Subcutaneous adipose tissue (tissue), 4 donors: ENCODE measurements around the gene PATE3. TPM values are rescaled to one million over a fixed set of nuclear protein-coding genes. Genes with fewer than 3 reads are reported as not detected.

ENCODE experiments used
- CTCF ChIP-seq: fragments of 450-650 bp; IDR thresholded peaks from one replicate; pipeline ENCODE4 v1.5.1; 2016; ENCODE audit warnings: low read depth, mild to moderate bottlenecking, control low read depth, antibody characterized with exemption, moderate library complexity
- total RNA-seq, 4 donors: library from RNA; depleted of rRNA; stranded (reverse); fragments of >200 nt; gene quantifications; one replicate each; pipeline ENCODE4 v1.1.0, GENCODE V29; 2016

Gene PATE3
- total RNA-seq, 4 donors from 2014 or later = not detected

- TF ChIP-seq CTCF = no peak
Observed at GRCh38 chr11:125835748-125836147, 47.8 kb downstream of the PATE3 start.

Other genes with a start within 250 kb of the PATE3 start
- gene EI24, start 218.7 kb upstream of the PATE3 start, total RNA-seq = 100 to 1,000 TPM in 1 of 4 donors, 10 to 100 TPM in 3; 66.0 to 105 (median 93.3) TPM
- 10 to 100 TPM; 33.5 to 74.0 (median 56.8) TPM for gene STT3A, start 195.3 kb upstream of the PATE3 start, total RNA-seq
- 1 to 10 TPM; 1.3 to 6.3 (median 3.4) TPM for gene CHEK1, start 163.0 kb upstream of the PATE3 start, total RNA-seq
- not detected for gene ACRV1, start 107.3 kb upstream of the PATE3 start, total RNA-seq
- not detected for gene PATE1, start 41.8 kb upstream of the PATE3 start, total RNA-seq
- gene PATE2, start 9.3 kb upstream of the PATE3 start, total RNA-seq = not detected
- gene PATE4, start 45.2 kb downstream of the PATE3 start, total RNA-seq = not detected
- 1 to 10 TPM in 3 of 4 donors, under 1 TPM in 1; 0.94 to 8.6 (median 3.5) TPM for gene HYLS1, start 99.5 kb downstream of the PATE3 start, total RNA-seq
- gene PUS3, start 115.1 kb downstream of the PATE3 start, total RNA-seq = 10 to 100 TPM in 2 of 4 donors, 1 to 10 TPM in 2; 5.5 to 13.4 (median 8.7) TPM
- not detected for gene DDX25, start 116.4 kb downstream of the PATE3 start, total RNA-seq
- not detected for gene VSIG10L2, start 157.9 kb downstream of the PATE3 start, total RNA-seq